Left renal pelvis (tissue), 4 donors: ENCODE results near the gene TAF6L. TPM values are rescaled to one million over a fixed set of nuclear protein-coding genes. Genes with fewer than 3 reads are reported as not detected.
"Not testable (repeated sequence)": the region's sequence is repeated elsewhere in the genome, so short reads cannot be mapped to it uniquely, and the experiment has no call there.

Experiments
- DNase-seq, 4 donors: peaks; one replicate each; pipeline ENCODE4 v3.0.0-alpha.2; 2013; ENCODE audit warnings: low read depth in 4 of 4, low spot score in 3 of 4
- polyA plus RNA-seq, 4 donors: library from polyadenylated mRNA; unstranded; fragments of 120-200 nt; gene quantifications; one replicate each; pipeline ENCODE4 v1.2.1, GENCODE V29; 2013; ENCODE audit not compliant: insufficient read length in 4 of 4

Gene TAF6L
- polyA plus RNA-seq, 4 donors, result 19.8 to 43.2 (median 26.6) TPM

- no peak for DNase-seq
These were observed 16.0 kb upstream of the TAF6L start for GRCh38 chr11:62755086-62755615.

- DNase-seq, result no peak
These were observed 13.1 kb upstream of the TAF6L start for GRCh38 chr11:62757846-62758788.

- not testable (repeated sequence) for DNase-seq
These were observed 10.3 kb upstream of the TAF6L start for GRCh38 chr11:62760867-62761227.

GRCh38 chr11:62770778-62771143, 435 bp upstream of the TAF6L start:
- no peak for DNase-seq

GRCh38 chr11:62774407-62774806, 3.2 kb downstream of the TAF6L start:
- no peak for DNase-seq

- DNase-seq, result no peak
These were observed 4.5 kb downstream of the TAF6L start for GRCh38 chr11:62775646-62776045.

DNA sequence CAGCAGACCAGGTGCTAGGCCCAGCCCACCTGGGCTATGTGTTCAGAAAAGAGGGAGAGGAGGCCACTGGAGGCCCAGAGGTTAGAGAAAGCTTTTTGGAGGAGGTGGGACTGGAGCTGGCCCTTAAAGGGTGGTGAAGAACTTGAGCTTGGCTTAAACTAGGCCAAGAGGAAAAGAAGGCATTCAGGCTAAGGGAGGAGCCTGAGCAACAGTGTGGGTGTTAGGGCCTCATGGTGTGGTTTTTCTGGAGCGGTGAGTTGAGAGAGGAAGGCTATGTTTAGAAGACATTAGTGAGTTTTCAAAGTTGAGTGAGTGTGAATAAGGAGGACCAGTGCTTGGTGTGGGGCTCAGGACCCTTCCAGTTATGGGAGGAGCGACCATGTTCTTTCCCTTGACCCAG, 6.2 kb downstream of the TAF6L start:
- DNase-seq, result no peak

- DNase-seq, result no peak
These were observed 7.2 kb downstream of the TAF6L start for GRCh38 chr11:62778441-62778840.

DNA sequence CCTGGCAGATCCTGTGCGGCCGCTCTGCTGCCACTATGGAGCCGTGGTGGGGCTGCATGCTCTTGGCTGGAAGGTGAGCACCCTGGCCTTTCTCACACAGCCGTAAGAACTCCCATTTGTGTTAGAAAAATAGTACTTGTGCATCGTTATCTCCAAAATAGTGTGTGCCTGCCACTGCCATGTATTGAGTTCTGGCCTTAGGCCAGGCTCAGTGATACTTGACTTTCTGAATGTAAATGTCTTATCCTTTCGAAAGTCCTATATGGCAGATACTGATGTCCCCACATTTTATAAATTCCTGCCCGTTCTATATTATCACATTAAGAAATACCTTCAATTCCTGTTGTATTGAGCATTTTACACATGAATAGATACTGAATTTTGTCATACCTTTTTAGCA, 11.6 kb downstream of the TAF6L start:
- DNase-seq, result no peak

- peak; percentile 70 to 81 (median 74) for DNase-seq
These were observed 15.3 kb downstream of the TAF6L start for GRCh38 chr11:62786318-62787004.

DNA sequence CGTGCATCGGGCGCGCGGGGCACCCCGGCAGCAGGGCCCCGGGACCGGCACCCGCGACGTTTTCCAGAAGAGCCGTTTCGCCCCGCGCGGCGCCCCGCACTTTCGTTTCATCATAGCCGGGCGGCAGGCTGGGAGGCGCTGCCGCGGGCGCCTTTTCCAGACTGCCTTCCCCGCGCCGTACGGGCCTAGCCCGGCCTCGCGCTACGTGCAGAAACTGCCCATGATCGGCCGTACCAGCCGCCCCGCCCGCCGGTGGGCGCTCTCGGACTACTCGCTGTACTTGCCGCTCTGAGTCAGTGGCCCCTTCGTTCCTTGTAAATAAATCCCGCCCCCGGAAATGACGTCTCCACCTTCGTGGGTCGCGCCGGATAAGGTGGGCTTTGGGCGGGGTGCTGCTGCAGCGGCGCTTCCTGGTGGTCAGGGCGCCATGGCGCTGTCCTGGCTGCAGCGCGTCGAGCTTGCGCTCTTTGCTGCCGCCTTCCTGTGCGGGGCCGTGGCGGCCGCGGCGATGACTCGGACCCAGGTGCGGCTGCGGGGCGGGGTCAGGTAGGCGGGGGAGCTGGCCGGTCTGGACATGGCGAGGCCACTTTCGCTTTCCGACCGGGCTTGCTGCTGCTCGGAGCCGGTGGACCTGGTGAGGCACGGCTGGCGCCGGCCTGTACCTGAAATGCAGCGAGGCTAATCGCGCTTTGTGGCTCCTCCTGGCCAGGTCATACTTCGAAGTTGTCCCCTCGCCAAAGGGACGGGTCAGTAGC, 16.0 kb downstream of the TAF6L start, which contains the start of gene TMEM179B:
TSS of gene TMEM179B (plus strand) at position 398 of the 755 bp plus-strand sequence. CDS start at position 428, 30 bp downstream.
- DNase-seq, result peak; percentile 90 to 98 (median 98)

GRCh38 chr11:62788991-62789390, 17.8 kb downstream of the TAF6L start:
- DNase-seq, result no peak

- DNase-seq, result no peak
These were observed 18.4 kb downstream of the TAF6L start for GRCh38 chr11:62789576-62789975.

DNA sequence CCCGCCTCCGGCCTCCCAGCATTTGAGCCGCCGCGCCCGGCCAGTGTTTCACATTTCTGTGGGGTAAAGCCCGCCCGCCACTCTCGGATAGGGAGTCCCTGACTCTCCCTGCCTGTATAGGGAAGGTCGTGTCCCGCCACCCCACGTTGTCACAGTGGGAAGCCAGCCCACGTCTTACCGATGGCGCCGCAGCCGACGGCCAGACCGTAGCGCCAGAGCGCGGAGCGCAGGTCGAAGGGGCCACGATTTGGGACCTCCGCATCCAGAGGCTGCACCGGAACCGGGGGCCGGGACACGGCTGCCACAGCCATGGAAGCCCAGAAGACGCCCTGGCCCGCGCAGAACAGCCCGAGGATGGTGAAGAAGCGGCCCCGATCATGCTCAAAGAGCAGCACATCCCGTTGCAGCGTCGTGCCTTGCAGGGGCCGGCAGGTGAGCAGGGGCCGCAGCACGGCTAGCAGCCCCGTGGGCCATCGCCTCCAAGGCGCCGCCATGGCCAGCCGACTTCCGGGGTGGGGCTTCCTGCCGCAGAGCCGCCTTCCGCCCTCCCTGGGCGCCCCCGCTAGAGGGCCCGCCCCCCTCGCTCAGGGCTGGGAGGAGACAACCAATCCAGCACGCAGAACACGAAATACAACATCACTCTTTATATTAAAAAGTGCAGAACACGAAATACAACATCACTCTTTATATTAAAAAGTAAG, 20.5 kb downstream of the TAF6L start, which contains the start of gene TMEM223:
TSS of gene TMEM223 (minus strand) at position 506 of the 701 bp plus-strand sequence. CDS start at position 494, 12 bp downstream.
- DNase-seq, result peak; percentile 62 to 73 (median 64)

DNA sequence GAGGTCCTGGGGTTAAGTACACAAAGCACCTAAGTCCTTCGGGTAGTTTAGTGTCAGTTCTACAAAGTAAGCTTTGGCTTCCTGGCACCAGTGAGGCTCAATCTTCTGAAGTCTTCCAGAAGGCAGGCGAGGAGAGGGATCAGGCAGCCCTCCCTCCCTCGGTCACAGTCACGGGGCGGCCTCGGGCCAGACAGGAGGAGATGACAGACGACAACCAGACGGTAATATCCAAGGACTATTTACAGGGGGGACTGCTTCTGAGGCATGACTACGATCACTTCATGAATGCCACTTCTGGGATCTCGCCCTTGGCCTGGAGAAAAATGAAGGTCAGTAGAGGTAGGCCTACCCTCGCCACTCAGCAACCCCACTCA, 21.0 kb downstream of the TAF6L start:
- no peak for DNase-seq

DNA sequence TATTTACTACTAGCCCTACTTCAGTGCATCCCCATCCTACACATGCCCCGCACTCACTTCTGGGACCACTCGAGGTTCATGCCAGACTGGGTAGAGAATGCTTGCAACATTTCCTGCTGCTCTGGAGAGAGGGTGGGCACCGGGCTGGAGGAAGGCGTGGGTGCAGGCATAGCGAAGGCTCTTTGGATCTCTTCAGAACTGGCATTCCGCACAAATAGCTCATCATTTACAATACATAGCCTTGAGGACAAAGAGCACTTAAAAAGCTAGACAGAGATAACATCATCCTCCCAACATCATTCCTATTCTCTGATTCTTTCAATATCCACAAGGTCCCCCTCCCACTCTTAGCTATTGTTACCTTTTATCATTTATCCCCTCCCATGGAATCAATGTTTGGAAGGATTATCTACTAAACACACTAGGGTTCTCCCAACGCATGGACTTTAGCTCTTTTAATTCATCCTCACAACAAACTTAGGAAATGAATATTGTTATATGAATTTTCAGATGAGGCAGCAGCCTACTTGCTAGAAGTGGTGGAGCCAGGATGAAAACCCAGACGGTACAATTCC, 23.1 kb downstream of the TAF6L start:
- no peak for DNase-seq

- DNase-seq, result no peak
These were observed 25.1 kb downstream of the TAF6L start for GRCh38 chr11:62796281-62796680.

DNA sequence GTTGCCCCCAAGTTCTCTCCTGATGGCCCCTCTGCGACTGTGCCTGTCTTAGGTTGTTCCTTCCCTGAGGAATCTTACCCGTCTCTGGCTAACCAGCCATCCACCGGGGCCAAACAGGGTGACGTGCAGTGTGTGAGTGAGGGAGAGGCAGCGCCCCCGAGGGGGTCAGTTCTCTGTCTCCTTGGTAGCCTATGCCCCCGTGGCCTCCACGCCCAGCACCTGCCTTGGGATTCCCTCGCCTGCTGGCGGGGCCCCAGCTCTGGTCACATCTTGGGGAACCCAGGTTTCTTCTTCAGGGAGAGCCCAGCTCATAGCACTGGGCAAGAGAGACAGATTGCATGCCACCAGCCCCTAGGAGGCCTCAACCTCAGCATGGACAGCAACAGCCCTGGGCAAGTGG, 28.3 kb downstream of the TAF6L start:
- DNase-seq, result no peak

- DNase-seq, result no peak
These were observed 29.9 kb downstream of the TAF6L start for GRCh38 chr11:62801071-62801470.
